PC-9 (cell line): ENCODE measurements around the gene PHOSPHO1.

Experiments used
- EZH2 ChIP-seq: fragments of 200-600 bp; sonication (generic); IDR thresholded peaks from 2 replicates; pipeline ENCODE4 v1.8.0; 2017; ENCODE audit warnings: antibody characterized with exemption, low read depth
- TF ChIP-seq, protein P1 (sequence below): fragments of 200-600 bp; sonication (generic); conservative IDR thresholded peaks from 2 replicates; pipeline ENCODE4 v1.6.1; 2017; ENCODE audit warnings: mixed run types, antibody characterized with exemption, mild to moderate bottlenecking, moderate library complexity

DNA sequence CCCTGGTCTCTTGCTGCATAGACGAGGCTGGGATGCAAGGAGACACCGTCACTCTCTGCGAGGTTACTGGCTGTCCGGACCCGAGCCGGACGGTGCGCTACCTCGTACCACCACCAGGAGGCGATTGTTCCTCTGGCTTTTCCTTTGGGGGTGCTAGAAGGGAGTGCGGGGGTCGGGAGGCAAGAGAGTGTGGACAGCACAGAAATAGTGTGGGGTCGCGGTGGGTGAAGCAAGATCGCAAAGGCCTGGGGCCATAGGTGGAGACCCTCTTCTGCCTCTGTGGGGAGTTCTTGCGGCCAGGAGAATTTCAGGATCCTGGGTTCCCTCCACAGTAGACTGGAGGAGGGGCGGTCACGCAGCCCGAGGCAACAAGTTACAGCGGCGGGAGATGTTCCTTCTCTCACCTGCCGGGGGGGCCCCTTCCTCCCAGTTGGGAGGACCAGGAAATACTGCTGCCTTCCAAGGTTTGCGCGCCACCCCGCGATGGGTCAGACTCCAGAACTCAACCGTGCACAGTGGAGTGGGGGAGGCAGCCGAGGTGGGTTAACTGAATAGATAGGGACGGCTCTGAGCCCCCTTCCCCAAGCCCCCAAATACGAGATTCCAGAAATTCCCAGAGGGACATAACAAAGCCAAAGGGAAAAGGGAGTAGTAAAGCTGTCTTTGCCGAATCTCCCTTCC, 6.9 kb downstream of the PHOSPHO1 start:
- TF ChIP-seq, protein P1, sequence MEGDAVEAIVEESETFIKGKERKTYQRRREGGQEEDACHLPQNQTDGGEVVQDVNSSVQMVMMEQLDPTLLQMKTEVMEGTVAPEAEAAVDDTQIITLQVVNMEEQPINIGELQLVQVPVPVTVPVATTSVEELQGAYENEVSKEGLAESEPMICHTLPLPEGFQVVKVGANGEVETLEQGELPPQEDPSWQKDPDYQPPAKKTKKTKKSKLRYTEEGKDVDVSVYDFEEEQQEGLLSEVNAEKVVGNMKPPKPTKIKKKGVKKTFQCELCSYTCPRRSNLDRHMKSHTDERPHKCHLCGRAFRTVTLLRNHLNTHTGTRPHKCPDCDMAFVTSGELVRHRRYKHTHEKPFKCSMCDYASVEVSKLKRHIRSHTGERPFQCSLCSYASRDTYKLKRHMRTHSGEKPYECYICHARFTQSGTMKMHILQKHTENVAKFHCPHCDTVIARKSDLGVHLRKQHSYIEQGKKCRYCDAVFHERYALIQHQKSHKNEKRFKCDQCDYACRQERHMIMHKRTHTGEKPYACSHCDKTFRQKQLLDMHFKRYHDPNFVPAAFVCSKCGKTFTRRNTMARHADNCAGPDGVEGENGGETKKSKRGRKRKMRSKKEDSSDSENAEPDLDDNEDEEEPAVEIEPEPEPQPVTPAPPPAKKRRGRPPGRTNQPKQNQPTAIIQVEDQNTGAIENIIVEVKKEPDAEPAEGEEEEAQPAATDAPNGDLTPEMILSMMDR, result peak; percentile 99
- no peak for TF ChIP-seq EZH2
